NCI-H187 treated with DMSO at 0.1 percent for 48 hours (cell line): Measurements from ENCODE around the gene ANXA11.
"Not testable (repeated sequence)": the region's sequence is repeated elsewhere in the genome, so short reads cannot be mapped to it uniquely, and the experiment has no call there.

Experiments used
- DNase-seq: peaks from one replicate; lab custom pipeline; 2025; lab: John Stamatoyannopoulos, UW

Gene ANXA11

GRCh38 chr10:80207768-80208370, 2.5 kb upstream of the ANXA11 start:
- no peak for DNase-seq

GRCh38 chr10:80206277-80206655, 929 bp upstream of the ANXA11 start:
- no peak for DNase-seq

DNA sequence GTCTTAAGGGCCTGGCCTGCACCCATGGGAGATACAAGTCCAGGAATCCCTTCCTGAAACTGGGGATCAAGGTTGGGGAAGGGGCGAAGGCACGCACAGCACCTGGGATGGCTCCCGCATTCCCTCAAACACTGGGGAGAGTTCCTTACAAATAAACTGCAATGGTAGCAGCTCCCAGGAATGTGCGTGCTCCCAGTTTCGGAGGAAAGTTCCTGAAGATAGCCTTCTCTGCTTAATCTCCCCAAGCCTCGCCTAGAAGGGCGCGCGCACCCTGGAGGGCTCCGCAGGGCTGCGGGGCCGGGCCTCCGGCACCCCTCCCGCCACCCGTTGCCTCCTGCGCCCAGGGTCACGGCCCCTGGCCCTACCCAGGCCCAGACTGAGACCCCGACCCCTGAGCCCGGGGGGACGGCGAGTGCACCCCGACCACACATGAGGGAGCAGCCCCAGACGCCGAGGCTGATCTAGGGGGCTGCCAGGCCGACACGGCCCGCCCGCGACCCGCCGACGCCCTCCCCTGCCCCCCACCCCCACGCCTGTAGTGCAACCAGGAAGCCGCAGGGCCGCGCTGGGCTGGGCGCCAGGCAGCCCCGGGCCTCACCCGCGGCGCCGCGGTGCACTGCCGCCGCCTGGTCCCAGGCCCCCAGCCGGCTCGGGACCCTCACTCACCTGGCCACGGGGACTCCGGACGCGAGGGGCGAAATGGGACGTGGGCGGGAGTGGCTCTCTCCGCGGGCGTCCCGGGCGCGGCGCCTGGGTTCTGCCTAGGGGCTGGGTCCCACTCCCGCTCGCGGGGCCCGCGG, 460 bp downstream of the ANXA11 start:
- no peak for DNase-seq

DNA sequence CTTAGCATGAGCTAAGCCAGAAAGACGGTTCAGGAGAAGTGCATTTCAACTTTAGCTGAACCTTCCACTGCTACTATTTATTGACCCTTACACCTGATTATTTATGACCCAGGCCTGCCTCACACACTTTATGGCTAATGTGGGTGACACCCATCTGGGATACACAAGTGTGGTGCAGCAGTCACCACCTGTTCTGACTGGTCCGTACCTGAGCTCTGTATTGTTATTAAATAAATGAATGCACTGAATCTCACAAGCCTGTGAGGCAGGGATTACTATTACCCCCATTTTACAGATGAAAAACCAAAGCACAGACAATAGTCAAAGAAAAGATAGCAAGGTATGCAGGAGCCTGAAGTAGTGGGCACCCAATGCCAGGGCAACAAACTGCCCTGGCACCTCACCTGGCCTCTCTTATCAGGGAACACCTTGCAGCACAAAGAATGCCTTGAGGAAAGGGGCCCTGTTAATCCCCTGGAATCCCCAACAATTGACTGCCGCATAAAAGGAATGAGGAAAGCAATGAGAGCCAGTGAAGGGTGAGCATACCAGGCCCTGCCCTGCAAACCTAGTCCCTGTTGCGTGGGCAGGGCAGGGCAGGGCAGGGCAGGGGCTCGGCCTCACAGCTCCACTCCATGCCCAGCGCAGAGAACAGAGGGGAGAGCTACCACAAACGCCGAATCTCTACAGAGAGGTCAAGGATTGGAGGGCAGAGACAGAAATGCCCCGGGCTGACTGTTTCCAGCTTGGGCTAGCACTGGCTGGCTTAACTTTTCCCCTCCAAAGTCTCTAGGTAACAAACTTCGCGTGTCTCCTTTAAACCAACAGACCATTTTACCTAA, 1.3 kb downstream of the ANXA11 start:
- no peak for DNase-seq

DNA sequence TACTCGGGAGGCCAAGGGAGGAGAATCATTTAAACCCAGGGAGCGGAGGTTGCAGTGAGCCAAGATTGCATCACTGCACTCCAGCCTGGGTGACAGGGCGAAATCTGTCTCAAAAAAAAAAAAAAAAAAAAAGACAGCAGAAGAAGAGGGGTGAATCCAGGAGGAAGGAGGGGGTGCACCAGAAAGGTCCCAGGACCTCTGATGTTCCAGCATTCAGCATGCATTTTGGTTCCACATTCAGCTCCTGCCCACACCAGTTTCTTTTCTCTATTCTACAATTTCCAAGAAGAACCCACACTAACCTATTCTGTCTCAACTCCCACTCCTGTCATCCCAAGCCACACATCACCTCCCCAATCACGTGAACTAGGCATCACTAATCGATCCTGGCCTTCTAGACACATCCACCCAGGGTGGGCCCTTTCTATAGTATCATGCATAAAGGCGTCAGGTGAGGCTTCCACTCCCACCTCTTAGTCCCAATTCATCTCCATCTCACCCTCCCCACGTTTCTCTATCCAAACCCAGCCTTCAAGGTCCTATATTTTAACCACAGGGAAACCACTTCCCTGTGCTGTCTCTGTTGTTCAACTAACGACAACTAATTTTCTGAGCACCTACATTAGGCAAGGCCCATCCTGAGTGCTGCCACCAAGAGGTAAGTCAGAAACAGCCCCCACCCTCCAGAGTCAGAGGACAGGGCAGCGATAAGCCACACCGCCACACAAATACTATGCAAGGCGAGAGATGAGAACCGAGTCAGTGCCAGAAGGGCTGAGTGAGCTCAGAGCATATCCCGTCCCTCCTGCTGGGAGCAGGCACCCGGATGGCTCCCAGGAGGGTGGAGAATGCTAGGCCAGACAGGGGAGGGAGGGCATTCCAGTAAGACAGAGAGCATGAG, 2.2 kb downstream of the ANXA11 start:
- DNase-seq, result no peak

DNA sequence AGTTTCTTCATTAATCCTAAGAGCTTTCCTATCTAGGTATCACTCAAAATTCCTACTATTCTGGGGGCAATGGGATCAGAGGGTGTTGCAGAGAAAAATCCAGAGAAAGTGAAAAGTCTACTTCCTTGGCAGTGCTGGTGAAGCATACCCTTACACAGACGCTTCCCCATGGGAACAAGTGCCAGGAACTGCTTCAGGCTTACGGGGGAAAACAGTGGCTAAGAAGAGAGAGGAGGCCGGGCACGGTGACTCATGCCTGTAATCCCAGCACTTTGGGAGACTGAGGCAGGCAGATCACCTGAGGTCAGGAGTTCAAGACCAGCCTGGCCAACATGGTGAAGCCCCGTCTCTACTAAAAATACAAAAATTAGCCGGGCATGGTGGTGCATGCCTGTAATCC, 2.8 kb downstream of the ANXA11 start:
- DNase-seq, result not testable (repeated sequence)

- DNase-seq, result no peak
Measured at GRCh38 chr10:80201608-80202141, 3.7 kb downstream of the ANXA11 start.

DNA sequence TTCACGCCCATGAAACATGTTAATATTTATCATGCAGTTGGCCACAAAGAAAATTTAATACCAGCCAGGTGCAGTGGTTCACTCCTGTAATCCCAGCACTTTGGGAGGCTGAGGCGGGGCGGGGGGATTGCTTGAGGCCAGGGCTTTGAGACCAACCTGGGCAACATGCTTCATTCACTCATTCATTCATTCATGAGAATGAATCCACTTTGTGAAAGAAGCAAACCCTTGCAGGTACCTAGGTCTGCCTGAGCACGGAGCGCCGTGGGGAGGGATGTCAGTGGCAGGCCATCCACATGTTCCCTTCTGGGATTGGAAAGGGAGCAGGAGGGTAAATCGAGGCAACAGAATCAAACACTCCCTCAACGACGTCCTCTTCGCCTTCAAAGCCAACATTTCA, 4.7 kb downstream of the ANXA11 start:
- no peak for DNase-seq

DNA sequence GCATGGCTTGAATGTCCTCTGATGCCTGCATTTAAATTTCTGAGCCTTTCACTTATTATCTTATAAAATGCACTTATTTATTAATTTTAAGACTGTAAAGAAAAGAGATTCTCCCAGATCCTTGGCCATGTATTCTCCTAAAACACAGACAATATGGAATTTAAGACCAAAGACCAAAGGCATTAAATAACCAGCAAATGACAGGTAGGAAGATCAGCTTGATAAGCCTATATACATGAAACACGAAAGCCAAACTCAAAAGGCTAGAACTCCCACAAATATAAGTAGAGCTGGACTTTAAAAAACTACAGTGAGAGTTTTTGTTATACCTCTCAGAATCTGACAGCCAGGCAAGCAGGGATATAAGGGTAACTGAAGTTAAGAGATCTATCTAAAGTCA, 5.1 kb downstream of the ANXA11 start:
- no peak for DNase-seq

- DNase-seq, result no peak
Measured at GRCh38 chr10:80199828-80200227, 5.5 kb downstream of the ANXA11 start.

DNA sequence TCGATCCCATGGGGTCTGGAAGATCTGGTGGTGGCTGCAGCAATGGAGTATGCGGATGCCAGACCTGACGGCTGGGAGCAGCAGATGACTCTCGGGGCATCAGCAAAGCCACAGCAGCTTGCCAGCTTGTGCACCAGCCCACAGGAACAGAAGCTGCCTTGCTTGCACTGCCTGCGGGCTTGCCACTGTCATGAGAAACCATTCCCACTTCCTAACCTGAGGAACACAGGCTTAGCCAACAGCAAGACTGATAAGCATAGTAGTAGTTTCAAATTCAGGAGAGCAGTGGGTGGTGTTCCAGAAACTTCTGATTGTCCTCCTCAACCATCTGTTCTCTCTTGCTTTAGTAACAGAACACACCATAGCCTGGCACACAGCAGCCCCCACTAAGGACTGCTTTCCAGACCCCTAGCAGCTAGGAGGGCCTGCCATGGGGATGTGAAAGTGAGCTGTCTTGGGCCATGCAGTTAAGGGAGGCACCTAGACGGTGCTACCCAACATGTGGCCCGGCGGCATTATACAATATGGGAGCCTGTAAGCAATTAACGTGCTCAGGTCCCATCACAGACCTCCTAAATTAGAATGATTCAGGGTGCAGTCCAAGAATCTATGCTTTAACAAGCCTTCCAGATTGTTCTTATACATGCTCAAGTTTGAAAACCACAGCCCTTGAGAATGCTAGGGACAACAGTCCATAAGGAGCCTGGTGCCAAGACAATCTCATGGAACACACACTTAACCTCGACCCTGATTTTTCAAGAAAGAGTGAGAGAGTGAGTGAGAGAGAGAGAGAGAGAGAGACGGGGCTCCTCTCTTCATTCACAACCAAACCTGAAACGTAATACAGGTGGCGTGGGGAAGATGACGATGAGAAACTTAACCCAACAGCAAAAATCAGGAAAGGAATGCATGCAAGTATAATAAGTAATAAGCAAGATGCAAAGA, 7.1 kb downstream of the ANXA11 start:
- DNase-seq, result no peak

DNA sequence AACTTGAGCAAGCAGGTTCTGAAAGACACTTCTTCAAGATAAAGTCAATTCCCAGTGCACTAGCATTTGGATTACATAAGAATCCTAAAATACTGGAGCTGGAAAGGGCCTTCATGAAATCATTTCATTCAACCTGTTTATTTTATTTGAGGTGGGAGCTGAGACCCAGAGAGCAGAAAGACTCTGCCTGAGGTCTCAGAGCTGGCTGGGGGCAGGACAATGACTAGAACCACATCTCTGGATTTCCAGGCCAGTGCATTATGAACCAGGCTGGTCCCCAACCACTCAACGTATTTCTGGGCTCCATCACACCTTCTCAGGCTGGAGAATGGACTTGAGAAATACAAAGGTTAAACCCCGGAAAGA, 8.4 kb downstream of the ANXA11 start:
- no peak for DNase-seq

GRCh38 chr10:80196270-80196949, 8.9 kb downstream of the ANXA11 start:
- DNase-seq, result no peak

- DNase-seq, result no peak
Measured at GRCh38 chr10:80195046-80195574, 10.2 kb downstream of the ANXA11 start.

DNA sequence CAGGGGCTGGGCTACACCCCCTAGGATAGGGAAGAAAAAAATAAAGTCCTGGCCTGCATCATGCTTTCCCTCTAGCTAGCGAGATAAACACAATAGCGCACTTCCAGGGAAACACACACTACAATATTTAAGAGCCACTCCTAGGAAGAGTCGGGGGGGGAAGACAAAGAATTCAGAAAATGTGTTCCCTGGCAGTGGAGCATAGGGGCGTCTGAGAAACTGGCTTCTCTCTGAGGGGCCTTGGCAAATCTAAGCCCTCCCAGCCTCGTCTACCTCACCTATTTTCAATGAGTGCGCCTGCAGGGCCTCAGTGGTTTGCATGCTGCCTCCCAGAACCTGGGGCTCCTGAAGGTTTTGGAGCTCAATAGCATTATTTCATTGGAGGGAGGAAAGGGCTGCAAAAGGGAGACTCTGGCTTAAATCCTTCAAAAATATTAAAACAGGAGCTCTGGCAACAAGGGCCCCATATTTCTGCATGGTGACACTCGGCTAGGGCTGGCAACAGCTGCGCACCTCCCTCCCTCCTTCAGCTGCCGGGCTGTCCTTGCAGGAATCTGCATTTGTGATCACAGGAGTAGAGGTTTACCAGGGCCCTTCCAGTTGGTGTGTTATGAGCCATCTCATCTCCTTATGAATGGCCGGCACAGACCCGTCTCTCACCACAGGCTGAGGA, 10.8 kb downstream of the ANXA11 start:
- no peak for DNase-seq

GRCh38 chr10:80192553-80192952, 12.8 kb downstream of the ANXA11 start:
- DNase-seq, result no peak

DNA sequence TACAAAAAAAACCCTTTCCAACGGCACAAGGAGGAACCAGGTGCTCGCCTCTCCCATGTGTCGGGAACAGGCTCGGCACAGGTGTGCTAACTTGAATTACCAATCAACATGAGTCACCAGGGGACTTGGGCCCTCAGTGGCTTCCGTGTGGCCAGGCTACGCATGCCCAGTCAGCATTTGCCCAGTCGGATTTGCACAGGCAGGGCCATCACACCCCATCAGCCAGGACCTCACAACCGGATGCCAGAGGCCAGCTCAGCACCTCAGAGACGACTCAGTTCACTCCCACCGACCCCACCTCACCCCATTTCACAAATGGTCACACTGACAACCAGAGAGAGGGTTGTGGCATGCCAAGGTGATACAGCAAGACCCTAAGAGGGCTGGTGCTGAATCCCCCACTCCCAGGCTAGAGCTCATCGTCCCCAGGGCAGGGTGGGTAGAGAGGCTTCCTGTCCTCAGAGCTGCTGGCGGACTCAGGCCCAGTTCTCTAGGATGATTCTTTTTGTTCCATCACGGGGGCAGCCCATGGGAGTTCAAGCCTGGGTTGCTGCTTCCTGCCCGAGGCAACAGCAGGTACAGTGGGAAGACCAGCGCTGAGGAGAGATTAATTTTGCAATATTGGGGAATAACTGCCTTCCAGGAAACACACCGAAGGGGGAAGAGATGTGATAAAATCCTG, 13.6 kb downstream of the ANXA11 start:
- no peak for DNase-seq

- DNase-seq, result no peak
Measured at GRCh38 chr10:80188713-80189112, 16.6 kb downstream of the ANXA11 start.
